Lower leg skin (tissue), 3 donors: ENCODE measurements around the gene RPRD1A.

Experiments used
- POLR2A ChIP-seq, 2 donors: fragments of 450-650 bp; IDR thresholded peaks; one replicate each; pipeline ENCODE4 v1.6.1; 2016 to 2017; ENCODE audit warnings: antibody characterized with exemption in 2 of 2, mild to moderate bottlenecking in 1 of 2, moderate library complexity in 1 of 2
- TF ChIP-seq, protein P1 (sequence below), 3 donors: fragments of 450-650 bp; IDR thresholded peaks; one replicate each; pipeline ENCODE4 v1.5.1; 2016; ENCODE audit warnings: antibody characterized with exemption in 3 of 3, mild to moderate bottlenecking in 3 of 3, moderate library complexity in 2 of 3

DNA sequence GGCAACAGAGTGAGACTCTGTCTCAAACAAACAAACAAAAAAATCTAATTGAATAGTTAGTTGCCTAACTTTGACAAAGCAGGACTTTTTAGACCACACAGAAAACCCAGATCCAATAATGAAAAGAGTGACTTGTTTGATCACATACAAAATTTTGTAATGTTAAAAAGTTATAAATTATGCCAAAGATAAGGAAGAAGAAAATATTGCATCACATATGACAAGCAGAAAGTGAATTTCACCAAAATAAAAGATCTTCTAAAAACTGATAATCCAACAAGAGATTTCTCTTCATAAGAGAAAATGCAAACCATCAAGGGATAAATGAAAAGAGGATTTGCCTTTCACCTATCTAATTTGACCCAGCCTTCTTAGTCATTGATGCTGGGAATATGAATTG, 97.7 kb downstream of the RPRD1A start:
- TF ChIP-seq POLR2A (IDR thresholded peaks at IDR 0.05), result no peak
- TF ChIP-seq, protein P1, sequence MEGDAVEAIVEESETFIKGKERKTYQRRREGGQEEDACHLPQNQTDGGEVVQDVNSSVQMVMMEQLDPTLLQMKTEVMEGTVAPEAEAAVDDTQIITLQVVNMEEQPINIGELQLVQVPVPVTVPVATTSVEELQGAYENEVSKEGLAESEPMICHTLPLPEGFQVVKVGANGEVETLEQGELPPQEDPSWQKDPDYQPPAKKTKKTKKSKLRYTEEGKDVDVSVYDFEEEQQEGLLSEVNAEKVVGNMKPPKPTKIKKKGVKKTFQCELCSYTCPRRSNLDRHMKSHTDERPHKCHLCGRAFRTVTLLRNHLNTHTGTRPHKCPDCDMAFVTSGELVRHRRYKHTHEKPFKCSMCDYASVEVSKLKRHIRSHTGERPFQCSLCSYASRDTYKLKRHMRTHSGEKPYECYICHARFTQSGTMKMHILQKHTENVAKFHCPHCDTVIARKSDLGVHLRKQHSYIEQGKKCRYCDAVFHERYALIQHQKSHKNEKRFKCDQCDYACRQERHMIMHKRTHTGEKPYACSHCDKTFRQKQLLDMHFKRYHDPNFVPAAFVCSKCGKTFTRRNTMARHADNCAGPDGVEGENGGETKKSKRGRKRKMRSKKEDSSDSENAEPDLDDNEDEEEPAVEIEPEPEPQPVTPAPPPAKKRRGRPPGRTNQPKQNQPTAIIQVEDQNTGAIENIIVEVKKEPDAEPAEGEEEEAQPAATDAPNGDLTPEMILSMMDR (IDR thresholded peaks at IDR 0.05), result no peak
